ENCODE results near the gene CERS1.

The CERS1 gene

GRCh38 chr19:18870531-18871172, 25.3 kb downstream of the CERS1 start:
- no peak for DNase-seq

GRCh38 chr19:18869781-18870530, 26.0 kb downstream of the CERS1 start:
- DNase-seq, result no peak

DNA sequence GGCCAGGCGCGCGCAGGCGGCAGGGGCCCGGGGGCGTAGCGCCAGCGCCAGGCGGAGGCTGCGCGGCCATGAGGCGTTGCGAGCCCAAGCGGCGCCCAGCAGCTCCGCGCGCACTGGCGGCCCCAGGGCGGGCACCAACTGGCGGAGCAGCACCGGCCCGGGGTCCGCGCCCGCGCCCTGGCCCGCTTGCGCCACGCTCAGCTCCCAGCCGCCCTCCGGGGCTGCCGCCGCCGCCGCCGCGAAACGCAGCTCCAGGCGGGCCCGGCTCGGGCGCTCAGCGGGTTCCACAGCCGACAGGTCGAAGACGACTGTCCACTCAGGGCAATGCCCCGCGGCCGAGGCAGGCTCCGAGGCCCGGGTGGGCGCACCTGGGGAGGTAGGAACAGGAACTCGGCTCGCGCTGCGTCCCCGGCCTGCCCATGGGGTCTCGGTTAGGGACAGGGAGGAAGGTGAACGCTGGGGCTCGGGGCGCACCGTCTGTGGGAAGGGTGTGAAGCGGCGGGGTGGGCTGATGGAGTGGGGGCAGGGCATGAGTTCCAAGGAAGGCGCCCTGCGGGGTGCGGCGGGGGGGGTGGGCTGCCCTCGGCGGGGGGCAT, 26.8 kb downstream of the CERS1 start:
- no peak for DNase-seq

- DNase-seq, result no peak
Measured at GRCh38 chr19:18868380-18869022, 27.5 kb downstream of the CERS1 start.

- no peak for DNase-seq
Measured at GRCh38 chr19:18867751-18868150, 28.2 kb downstream of the CERS1 start.

GRCh38 chr19:18867199-18867598, 28.8 kb downstream of the CERS1 start:
- DNase-seq, result no peak

DNA sequence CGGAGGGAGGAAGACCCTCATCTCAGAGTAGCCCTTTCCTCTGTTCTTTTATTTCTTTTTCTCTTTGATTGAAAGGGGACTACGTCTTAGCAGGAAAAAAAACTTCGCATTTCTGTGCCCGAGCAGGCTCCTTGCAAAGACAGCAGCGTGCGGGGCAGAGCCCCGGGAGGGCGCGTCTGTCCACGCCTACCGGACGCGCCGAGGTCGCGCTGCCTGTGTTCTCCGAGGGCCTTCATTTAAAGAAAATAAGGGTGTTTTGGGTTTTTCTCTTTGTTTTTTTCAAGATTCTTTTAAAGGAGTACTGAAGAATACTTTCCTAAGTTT, 29.2 kb downstream of the CERS1 start:
- DNase-seq, result no peak

DNA sequence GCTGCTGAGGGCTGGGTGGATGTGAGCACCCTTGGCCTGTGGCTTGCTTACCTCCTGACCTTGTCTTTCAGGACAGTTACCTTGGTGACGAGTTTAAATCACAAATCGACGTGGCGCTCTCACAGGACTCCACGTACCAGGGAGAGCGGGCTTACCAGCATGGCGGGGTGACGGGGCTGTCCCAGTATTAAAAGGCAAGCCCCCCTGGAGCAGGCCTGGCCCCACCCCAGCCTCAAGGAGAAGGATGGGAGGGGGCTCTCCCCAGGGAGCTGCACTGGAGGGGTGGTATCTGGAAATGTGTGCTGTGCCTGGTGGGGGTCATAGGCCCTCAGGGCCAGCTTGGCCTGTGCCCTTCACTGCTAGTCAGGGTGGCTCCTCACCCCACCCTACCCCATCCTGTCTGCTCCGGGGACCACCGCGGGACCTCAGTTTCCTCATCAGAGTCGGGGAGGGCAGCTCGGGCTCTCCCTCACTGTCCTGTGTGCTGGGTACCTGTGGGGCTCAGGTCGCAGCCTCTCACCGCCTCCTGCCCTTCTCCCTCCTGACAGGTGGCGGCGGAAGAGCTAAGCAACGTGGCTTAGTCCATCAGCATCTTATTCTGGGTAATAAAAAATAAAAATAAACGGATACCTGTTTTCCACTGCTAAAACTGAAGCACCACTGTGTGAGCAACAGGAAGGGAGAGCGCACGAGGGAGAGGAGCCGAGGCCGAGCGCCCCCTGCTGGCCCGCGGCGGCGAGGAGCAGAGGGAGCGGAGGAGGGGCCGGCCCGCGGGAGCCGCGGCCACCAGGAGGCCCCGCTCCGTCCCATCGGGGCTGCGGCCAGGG, 29.8 kb downstream of the CERS1 start:
- DNase-seq, result peak; percentile 60

DNA sequence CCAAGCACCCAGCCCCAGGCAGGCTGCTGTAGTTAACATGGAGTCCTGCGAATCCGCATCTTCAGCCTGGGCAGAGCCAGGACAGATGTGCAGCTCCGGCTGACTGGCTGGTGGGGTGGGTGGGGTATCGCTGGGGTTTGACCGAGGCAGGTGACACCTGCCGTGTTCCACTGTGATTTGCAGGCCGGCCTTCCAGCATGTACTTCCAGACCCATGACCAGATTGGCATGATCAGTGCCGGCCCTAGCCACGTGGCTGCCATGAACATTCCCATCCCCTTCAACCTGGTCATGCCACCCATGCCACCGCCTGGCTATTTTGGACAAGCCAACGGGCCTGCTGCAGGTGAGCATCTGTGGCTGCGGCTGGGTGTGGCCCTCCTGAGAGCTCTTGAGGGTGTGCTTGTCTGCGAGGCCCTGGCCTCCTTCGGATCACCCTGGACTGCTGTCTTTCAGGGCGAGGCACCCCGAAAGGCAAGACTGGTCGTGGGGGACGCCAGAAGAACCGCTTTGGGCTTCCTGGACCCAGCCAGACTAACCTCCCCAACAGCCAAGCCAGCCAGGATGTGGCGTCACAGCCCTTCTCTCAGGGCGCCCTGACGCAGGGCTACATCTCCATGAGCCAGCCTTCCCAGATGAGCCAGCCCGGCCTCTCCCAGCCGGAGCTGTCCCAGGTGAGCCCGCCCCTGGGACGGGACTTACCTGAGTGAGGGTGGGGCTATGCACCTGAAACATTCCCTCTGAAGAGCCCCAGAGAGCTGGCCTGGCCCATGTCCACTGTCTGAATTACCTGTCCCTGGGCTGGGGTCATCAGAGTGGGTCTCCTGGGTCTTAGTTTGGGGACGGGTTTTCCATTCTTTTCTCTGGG, 30.6 kb downstream of the CERS1 start:
- DNase-seq, result no peak

DNA sequence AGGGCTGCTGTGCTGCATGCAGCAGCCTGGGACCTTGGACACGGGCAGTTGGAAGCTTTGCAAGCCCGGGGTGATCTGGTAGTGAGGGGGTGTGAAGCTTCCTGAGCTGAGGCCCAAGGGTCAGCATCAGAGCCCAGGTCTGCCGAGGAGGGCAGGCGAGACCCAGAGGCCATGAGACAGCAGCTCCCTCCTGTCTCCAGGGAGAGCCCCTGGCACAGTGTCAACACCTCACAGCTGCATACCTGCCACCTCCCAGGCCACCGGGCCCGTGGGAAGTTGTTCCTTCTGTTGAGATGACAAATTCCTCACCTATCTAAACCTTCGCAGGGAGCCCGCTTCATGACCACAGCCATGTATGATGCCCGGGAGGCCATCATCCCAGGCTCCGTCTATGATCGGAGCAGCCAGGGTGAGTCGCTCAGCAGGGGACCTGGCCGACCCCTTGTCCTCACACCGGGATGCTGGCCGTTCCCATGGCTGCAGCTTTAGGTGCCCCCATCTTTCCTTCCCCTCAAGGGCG, 32.1 kb downstream of the CERS1 start:
- DNase-seq, result no peak

GRCh38 chr19:18862976-18863842, 32.7 kb downstream of the CERS1 start:
- no peak for DNase-seq

DNA sequence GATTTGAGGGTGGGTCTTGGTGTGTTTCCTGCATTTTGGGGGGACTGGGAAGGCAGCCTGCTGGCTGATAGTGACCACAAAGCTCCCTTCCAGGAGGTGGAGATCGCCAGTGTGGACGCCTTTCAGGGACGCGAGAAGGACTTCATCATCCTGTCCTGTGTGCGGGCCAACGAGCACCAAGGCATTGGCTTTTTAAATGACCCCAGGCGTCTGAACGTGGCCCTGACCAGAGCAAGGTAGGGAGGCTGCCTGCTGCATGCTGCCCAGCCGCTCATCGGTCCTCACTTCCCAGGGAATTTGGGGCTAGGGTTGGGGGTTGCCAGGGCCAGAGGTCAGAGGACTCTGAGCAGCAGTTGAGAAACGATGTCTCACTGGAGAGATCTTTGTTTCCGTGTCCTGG, 34.0 kb downstream of the CERS1 start:
- DNase-seq, result no peak

DNA sequence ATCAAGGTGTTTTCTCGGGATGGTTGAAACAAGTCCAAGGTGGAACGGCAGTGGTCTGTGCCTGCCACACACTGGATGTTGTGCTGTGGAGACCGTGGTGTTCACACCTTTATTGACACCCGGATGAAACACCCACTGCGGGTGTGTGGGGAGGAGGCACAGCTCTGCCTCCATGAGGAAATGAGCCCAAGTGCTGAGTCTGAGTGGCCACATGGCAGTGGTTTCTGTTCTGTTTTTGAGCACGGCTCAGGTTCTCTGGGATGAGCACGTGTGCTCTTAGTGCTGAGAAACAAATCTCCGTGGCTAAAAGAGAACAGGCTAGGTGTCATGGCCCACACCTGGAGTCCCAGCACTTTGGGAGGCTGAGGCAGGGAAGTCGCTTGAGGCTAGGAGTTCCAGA, 34.7 kb downstream of the CERS1 start:
- DNase-seq, result no peak

GRCh38 chr19:18860725-18861124, 35.2 kb downstream of the CERS1 start:
- no peak for DNase-seq

DNA sequence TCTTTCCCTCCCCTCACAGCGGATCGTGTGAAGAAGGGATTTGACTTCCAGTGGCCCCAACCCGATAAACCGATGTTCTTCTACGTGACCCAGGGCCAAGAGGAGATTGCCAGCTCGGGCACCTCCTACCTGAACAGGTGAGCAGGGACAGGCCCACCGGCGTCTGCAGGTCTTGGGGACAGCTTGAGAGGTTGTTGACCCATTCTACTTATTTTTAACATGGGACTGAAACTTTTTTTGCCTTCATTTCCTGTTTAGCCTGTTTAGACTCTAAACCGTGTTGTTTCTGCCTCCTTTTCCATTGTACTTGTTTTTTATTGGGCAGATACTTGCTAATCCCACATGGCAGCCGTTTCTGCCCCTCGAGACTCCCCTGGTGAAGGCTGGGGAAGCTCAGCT, 35.7 kb downstream of the CERS1 start:
- no peak for DNase-seq

GRCh38 chr19:18859676-18860301, 36.2 kb downstream of the CERS1 start:
- DNase-seq, result no peak

- no peak for DNase-seq
Measured at GRCh38 chr19:18858906-18859646, 36.9 kb downstream of the CERS1 start.

DNA sequence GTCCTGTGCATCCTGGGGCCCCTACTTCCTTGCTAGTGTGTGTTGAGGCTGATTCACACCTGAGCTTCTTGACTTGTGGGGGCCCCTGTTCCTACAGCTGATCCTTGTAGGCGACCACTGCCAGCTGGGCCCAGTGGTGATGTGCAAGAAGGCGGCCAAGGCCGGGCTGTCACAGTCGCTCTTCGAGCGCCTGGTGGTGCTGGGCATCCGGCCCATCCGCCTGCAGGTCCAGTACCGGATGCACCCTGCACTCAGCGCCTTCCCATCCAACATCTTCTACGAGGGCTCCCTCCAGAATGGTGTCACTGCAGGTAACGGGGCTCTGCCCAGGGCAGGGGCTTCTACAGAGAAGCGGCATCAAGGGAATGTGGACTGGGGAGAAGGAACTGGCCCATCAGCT, 38.7 kb downstream of the CERS1 start:
- DNase-seq, result no peak

DNA sequence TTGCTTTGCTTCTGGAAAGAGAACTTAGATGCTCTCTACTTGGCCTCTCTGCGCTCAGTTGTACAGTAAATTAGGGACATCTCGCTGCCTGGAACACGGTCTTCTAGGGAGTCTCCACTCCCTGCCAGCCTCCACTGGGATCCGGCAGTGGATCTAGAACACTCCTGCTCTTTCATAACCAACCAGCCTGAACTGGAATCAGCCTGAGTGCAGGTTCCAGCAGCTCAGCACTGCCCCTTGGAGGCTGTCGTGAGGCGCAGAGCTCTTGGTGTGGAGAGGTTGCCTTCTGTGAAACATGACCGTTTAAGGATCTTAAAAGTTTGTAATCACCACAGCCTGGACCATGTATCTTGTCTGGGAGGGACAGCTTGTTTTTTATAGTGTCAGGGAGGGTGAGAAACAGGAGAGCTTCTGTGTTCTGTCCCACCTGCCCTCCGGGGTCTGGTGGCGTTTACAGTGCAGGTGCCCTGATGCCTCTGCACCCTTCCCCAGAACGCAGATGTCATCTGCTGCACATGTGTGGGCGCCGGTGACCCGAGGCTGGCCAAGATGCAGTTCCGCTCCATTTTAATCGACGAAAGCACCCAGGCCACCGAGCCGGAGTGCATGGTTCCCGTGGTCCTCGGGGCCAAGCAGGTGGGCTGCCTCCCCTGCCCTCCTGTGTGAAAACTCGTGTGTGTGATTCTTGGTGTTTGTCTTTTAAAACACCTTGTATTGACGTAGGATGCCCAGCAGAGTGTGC, 39.4 kb downstream of the CERS1 start:
- DNase-seq, result no peak
